ENCODE measurements around the gene TIMM22.
"Not testable (repeated sequence)": the region's sequence is repeated elsewhere in the genome, so short reads cannot be mapped to it uniquely, and the experiment has no call there.

Gene TIMM22

GRCh38 chr17:1036171-1036844, 39.4 kb downstream of the TIMM22 start:
- in situ Hi-C loops (cut with MboI; ENCODE audit: low sequenced_read_pairs), result no loop called here

GRCh38 chr17:1036845-1037237, 39.9 kb downstream of the TIMM22 start:
- in situ Hi-C loops (cut with MboI; ENCODE audit: low sequenced_read_pairs), result no loop called here

- in situ Hi-C loops (cut with MboI; ENCODE audit: low sequenced_read_pairs), result no loop called here
These were observed 40.4 kb downstream of the TIMM22 start for GRCh38 chr17:1037238-1037879.

- in situ Hi-C loops (cut with MboI; ENCODE audit: low sequenced_read_pairs), result no loop called here
These were observed 41.7 kb downstream of the TIMM22 start for GRCh38 chr17:1038459-1039122.

DNA sequence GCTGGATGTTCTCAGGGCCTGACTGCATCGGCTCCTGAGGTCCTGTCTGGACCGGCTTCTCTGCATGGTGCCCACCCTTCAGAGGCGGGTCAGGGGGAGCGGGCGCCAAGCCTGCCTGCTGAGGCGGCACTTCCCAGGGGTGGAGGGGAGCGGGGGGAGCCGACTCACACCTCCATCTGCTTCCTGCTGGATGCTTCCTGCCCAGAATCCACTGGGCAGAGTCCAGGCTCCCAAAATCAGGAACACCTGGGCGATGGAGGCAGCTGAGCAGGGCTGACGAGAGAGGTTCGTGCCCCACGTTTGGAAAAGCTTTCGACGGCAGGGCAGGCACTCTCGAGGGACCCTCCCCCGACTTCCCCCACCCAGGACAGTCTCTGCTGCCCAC, 42.2 kb downstream of the TIMM22 start:
- in situ Hi-C loops (cut with MboI; ENCODE audit: low sequenced_read_pairs), result no loop called here

DNA sequence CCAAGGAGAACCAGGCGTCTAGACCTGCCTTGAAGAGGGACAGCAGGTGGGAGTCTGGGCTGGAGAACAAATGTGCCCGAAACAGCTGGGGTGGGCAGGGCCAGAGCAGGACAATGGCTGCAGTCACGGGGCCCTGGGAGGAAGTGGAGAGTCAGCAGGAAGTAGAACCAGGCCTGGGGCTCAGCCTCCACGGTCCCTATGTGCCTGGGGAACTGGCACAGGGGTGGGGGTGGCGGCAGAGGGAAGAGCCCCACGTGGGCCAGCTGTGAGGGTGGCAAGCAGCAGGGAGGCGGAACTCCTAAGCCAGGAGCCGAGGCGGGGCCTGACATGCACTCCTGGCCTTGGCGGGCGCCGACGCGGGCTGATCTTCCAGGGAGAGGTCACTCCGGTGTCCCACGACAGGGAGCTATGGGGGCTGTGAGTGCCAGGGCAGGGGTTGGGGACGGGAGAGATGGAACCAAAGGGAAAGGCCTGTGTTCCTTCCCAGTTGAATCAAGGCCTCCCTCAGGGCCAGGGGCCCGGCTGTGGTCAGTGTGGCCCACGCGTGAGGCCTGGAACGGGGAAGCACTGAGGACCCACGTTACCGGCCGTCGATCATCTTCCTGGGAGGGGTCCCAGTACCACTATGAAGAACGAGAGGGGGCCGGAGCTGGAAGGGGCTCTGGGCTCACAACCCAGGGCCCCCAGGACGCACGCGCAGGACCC, 42.7 kb downstream of the TIMM22 start:
- in situ Hi-C loops (cut with MboI; ENCODE audit: low sequenced_read_pairs), result no loop called here

DNA sequence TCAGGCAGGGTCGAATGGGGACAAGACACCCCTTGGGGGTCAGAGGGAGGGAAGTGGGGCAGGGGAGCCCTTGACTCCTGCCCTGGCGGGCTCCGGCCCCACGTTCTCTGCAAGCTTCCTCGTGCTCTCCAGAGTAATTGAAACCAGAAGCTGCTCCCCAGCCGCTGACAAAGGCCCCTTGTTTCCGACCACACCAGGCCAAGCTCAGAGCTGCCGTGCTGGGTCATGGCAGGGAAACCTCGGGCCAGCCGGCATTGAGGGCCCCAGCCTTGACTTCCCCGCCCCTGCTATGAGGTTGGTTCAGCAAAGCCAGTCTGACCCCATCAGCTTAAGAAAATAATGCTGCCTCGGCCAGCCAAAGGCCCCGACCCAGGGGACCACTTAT, 43.3 kb downstream of the TIMM22 start:
- in situ Hi-C loops (cut with MboI; ENCODE audit: low sequenced_read_pairs), result no loop called here

- in situ Hi-C loops (cut with MboI; ENCODE audit: low sequenced_read_pairs), result no loop called here
These were observed 44.8 kb downstream of the TIMM22 start for GRCh38 chr17:1041746-1042145.

GRCh38 chr17:1042486-1042885, 45.6 kb downstream of the TIMM22 start:
- in situ Hi-C loops (cut with MboI; ENCODE audit: low sequenced_read_pairs), result no loop called here

GRCh38 chr17:1043601-1044251, 46.8 kb downstream of the TIMM22 start:
- in situ Hi-C loops (cut with MboI; ENCODE audit: low sequenced_read_pairs), result no loop called here

DNA sequence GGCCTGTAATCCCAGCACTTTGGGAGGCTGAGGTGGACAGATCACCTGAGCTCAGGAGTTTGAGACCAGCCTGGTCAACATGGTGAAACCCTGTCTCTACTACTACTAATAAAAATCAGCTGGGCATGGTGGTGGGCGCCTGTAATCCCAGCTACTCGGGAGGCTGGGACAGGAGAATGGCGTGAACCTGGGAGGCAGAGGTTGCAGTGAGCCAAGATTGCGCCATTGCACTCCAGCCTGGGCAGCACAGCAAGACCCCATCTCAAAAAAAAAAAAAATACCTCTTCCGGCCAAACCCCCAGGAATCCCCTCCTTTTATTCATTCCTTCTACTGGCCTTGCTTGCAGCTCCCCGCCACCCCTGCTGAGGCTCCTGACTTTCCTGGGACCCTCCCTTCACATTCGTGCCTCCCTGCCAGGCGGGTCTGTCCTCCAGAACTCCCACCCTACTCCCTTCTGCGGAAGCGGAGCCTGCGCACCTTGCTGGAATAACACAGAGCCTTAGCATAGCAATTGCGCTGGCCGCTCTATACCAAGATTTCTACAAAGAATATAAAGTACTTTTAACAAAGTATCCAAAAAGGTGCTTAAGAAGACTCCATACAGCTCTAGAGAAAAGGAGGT, 47.6 kb downstream of the TIMM22 start:
- in situ Hi-C loops (cut with MboI; ENCODE audit: low sequenced_read_pairs), result not testable (repeated sequence)

- in situ Hi-C loops (cut with MboI; ENCODE audit: low sequenced_read_pairs), result no loop called here
These were observed 48.5 kb downstream of the TIMM22 start for GRCh38 chr17:1045456-1045855.

DNA sequence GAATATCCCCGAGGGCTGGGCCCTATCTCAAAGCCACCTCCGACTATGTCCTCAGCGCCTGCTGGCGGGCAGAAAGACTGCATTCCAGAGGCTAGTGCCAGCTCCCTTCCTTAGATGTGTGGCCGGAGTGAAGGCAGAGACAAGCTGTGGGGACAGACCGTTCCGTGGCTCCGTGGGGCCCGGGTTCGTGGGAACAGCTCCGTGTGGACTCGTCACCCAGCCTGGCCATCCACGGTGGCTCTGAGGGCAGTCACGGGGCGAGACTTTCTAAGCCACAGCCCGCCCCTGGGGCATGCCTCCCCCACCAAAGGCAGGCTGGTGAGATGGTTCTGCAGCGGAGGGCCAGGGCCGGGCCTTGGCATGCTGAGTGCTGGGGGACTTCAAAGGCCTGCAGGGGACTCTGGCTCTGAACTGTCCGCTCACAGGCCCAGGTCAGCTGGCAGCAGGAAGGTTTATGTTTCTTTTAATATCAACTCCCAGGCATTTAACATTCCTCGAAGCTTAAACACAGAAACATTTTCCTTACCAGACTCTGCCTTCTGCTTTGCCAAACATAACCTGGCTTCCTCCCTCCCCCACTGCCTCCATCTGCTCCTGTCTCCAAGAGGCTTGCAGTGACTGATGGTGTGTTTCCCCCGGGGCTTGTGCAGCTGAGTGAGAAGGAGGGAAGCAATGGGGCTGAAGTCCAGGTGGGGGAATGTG, 50.4 kb downstream of the TIMM22 start:
- in situ Hi-C loops (cut with MboI; ENCODE audit: low sequenced_read_pairs), result no loop called here

- in situ Hi-C loops (cut with MboI; ENCODE audit: low sequenced_read_pairs), result no loop called here
These were observed 51.0 kb downstream of the TIMM22 start for GRCh38 chr17:1047879-1048470.

GRCh38 chr17:1048516-1049115, 51.7 kb downstream of the TIMM22 start:
- in situ Hi-C loops (cut with MboI; ENCODE audit: low sequenced_read_pairs), result not testable (repeated sequence)

- in situ Hi-C loops (cut with MboI; ENCODE audit: low sequenced_read_pairs), result no loop called here
These were observed 52.7 kb downstream of the TIMM22 start for GRCh38 chr17:1049446-1050225.

DNA sequence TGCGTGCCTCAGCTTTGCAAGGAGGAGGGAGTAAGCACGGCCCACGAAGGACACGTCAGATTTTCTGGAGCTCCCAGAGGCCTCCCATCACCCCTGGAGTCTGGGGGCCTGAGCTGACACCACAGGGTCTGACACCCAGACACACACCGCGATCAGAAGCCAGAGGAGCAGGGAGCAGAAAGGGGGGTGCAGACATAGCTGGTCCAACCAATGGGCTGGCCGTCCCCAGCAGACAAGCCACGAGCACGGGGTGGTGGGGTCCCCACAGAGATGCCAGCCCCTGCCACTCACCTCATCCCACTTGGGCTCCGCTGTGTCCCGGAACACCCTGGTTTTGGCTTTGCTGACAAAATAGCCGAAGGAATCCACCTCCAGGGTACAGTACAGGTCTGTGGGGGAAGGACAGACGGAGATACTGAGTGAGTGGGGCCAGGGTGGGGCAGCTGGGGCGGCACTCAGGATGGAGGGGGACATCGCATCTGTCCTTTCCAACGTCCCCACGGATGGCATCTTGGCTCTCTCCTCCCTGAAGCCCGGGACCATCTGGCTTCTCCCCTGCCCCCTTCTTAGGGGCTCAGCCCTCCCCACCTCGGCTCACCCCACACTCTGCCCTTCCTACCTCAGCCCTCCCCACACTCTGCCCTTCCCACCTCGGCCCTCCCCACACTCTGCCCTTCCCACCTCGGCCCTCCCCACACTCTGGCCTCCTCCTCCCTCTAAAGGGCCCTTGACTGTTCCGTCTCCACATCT, 53.5 kb downstream of the TIMM22 start:
- in situ Hi-C loops (cut with MboI; ENCODE audit: low sequenced_read_pairs), result no loop called here
